ENCODE data around the gene TSHZ1. TPM values are rescaled to one million over a fixed set of nuclear protein-coding genes. Genes with fewer than 3 reads are reported as not detected.

The TSHZ1 gene
- polyA plus RNA-seq, 1 donor from 2014 or later = 1.1 TPM

DNA sequence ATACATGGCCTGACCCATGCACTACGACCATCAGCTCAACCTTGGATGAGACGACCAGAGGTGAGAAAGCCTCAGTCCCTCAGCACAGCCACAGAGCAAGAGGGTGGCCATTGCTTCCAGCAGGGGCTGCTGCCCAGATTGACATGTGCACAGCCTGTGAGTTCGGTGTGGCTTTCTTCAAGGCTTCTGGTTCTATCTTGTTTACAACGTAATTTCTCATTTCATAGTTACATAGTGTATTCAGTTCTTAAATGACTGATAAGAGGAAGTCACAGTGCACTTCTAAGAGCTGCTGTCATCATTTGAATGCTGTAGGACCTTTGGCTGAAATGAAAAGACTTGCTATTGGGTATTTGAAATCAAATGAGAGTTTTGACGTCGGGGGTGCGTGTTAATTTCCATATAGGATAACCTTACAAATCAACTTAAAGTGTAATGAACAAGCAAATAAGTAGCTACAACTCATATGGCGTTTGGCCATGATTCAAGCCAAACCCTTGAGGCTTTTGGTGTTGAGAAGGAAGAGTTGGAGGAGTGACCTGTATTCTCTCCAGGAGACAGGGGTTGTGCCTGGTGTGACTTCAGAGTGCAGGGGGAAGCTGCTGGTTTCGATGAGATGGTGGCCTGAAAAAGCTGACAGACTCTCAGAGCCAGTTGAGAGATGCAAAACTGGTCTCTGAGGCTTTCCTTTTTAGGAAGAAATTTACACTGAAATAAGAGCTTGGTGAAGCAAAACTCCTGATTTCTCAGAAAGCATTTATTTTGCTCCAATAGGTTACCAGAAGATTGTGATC, 51.0 kb downstream of the TSHZ1 start:
- Histone ChIP-seq H3K27ac (ENCODE audit: low read length) (no peak overlapping the region), H3K27me3 (ENCODE audit: insufficient read depth, low read depth, low read length) (peaks cover 50% of the 10 kb centered on the region), H3K9me3 (ENCODE audit: low read length) (no peaks in the 10 kb centered on the region), H4K20me1 (ENCODE audit: insufficient read depth) (no peaks in the 10 kb centered on the region), H3K36me3 (ENCODE audit: insufficient read depth, low read length) (no peaks in the 10 kb centered on the region), H3K9ac (ENCODE audit: low read length) (no peak overlapping the region), H3K4me2 (ENCODE audit: low read length) (no peak overlapping the region), H3F3A (ENCODE audit: insufficient read depth, low read length, poor library complexity, severe bottlenecking) (no peaks in the 10 kb centered on the region), H3K79me2 (replicated peaks; ENCODE audit: insufficient read depth, low read length) (no peaks in the 10 kb centered on the region), H3K4me3 (ENCODE audit: low read length) (no peak overlapping the region), H2AFZ (ENCODE audit: low read depth, low read length) (no peak overlapping the region), H3K9me2 (ENCODE audit: insufficient read depth, low read length) (no peaks in the 10 kb centered on the region)
- TF ChIP-seq SMC3 (conservative IDR thresholded peaks at IDR 0.05; ENCODE audit: poor library complexity) = no peak
- TF ChIP-seq, protein P1, sequence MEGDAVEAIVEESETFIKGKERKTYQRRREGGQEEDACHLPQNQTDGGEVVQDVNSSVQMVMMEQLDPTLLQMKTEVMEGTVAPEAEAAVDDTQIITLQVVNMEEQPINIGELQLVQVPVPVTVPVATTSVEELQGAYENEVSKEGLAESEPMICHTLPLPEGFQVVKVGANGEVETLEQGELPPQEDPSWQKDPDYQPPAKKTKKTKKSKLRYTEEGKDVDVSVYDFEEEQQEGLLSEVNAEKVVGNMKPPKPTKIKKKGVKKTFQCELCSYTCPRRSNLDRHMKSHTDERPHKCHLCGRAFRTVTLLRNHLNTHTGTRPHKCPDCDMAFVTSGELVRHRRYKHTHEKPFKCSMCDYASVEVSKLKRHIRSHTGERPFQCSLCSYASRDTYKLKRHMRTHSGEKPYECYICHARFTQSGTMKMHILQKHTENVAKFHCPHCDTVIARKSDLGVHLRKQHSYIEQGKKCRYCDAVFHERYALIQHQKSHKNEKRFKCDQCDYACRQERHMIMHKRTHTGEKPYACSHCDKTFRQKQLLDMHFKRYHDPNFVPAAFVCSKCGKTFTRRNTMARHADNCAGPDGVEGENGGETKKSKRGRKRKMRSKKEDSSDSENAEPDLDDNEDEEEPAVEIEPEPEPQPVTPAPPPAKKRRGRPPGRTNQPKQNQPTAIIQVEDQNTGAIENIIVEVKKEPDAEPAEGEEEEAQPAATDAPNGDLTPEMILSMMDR (IDR thresholded peaks at IDR 0.05; ENCODE audit: poor library complexity, severe bottlenecking) = no peak
- TF ChIP-seq EZH2 (IDR thresholded peaks at IDR 0.05; ENCODE audit: borderline replicate concordance, insufficient read depth, low read length, poor library complexity, severe bottlenecking) = no peak
- TF ChIP-seq TAF1 (IDR thresholded peaks at IDR 0.05; ENCODE audit: low read depth) = no peak
- TF ChIP-seq POLR2AphosphoS5 (IDR thresholded peaks at IDR 0.05) = no peak

DNA sequence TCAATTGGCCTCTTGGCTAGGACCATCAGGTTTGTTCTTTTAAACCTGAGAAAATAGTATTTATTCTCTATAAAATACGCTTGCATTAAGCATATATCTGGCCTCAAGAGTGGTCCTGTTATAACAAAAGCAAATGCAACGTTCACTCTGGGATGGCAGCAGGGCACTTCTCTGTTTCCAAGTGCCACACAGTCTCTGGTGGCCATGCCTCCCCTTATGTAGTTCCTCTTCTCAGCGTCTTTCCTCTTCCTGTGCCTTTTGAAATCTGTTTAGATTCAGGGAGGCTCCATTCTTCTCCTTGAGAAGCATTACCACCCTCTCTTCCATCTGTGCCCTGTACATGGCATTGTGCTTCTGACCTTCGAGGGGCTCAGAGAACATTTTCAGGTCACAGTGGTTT, 51.9 kb downstream of the TSHZ1 start:
- no peak overlapping the region for H2AFZ ChIP-seq (ENCODE audit: low read depth, low read length)

DNA sequence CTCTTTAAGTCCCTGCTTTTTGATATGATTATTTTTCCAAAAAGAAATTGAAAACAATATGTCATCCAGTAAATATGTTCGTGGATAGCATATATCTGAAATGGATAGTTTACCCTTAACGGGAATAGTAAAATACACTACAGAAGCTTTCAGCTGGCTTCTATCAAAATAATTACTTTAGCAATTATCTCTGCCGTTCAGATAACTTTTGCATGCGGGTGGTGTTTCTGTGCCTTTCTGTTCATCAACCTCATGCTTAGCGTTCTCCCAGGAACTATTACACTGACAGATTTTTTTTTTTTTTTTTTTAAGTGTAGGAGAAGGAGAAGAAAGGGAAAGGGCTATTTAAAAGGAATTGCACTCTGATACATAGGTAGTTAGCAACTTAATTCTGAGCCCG, 53.6 kb downstream of the TSHZ1 start:
- Histone ChIP-seq H3K27me3 (ENCODE audit: insufficient read depth, low read depth, low read length) (peaks cover 55% of the 10 kb centered on the region), H4K20me1 (ENCODE audit: insufficient read depth) (no peaks in the 10 kb centered on the region), H3K4me3 (ENCODE audit: low read length) (no peak overlapping the region)

More for the DNA sequence above, 51.9 kb downstream of the TSHZ1 start:
- H3K79me2 ChIP-seq (replicated peaks; ENCODE audit: insufficient read depth, low read length) = no peaks in the 10 kb centered on the region
- no peaks in the 10 kb centered on the region for H3K36me3 ChIP-seq (ENCODE audit: insufficient read depth, low read length)
- H3K9me3 ChIP-seq (ENCODE audit: low read length) = no peaks in the 10 kb centered on the region
- no peak overlapping the region for H3K9ac ChIP-seq (ENCODE audit: low read length)
- no peak overlapping the region for H3K27ac ChIP-seq (ENCODE audit: low read length)
- H4K20me1 ChIP-seq (ENCODE audit: insufficient read depth) = no peaks in the 10 kb centered on the region
- no peaks in the 10 kb centered on the region for H3K9me2 ChIP-seq (ENCODE audit: insufficient read depth, low read length)
- H3K27me3 ChIP-seq (ENCODE audit: insufficient read depth, low read depth, low read length) = peaks cover 53% of the 10 kb centered on the region
- H3F3A ChIP-seq (ENCODE audit: insufficient read depth, low read length, poor library complexity, severe bottlenecking) = no peaks in the 10 kb centered on the region
- no peak overlapping the region for H3K4me3 ChIP-seq (ENCODE audit: low read length)
- TF ChIP-seq SMC3 (conservative IDR thresholded peaks at IDR 0.05; ENCODE audit: poor library complexity) (no peak), RAD21 (conservative IDR thresholded peaks at IDR 0.05) (no peak)
- TF ChIP-seq, protein P1 (IDR thresholded peaks at IDR 0.05; ENCODE audit: poor library complexity, severe bottlenecking) = no peak
- no peak overlapping the region for H3K4me2 ChIP-seq (ENCODE audit: low read length)

More for the DNA sequence above, 53.6 kb downstream of the TSHZ1 start:
- Histone ChIP-seq H3K9ac (ENCODE audit: low read length) (no peak overlapping the region), H3K27ac (ENCODE audit: low read length) (no peak overlapping the region), H3K4me2 (ENCODE audit: low read length) (no peak overlapping the region), H3K79me2 (replicated peaks; ENCODE audit: insufficient read depth, low read length) (no peaks in the 10 kb centered on the region), H2AFZ (ENCODE audit: low read depth, low read length) (no peak overlapping the region), H3K9me2 (ENCODE audit: insufficient read depth, low read length) (no peaks in the 10 kb centered on the region), H3K36me3 (ENCODE audit: insufficient read depth, low read length) (no peaks in the 10 kb centered on the region), H3F3A (ENCODE audit: insufficient read depth, low read length, poor library complexity, severe bottlenecking) (no peaks in the 10 kb centered on the region), H3K9me3 (ENCODE audit: low read length) (no peaks in the 10 kb centered on the region)
- TF ChIP-seq TAF1 (IDR thresholded peaks at IDR 0.05; ENCODE audit: low read depth) (no peak), SMC3 (conservative IDR thresholded peaks at IDR 0.05; ENCODE audit: poor library complexity) (no peak)

Data from neural cell (in vitro differentiated cells).